Ishikawa (cell line): Measurements from ENCODE around the gene FAAP100.

Experiments used
- CREB1 ChIP-seq: IDR thresholded peaks from 2 replicates; pipeline ENCODE4 v1.6.1; 2012; ENCODE audit warnings: low read depth
- EP300 ChIP-seq: IDR thresholded peaks from 2 replicates; pipeline ENCODE4 v1.6.1; 2012; ENCODE audit warnings: borderline replicate concordance
- FOXM1 ChIP-seq: IDR thresholded peaks from 2 replicates; pipeline ENCODE4 v1.6.1; 2012; ENCODE audit warnings: low read depth, borderline replicate concordance
- NFIC ChIP-seq: IDR thresholded peaks from 2 replicates; pipeline ENCODE4 v1.6.1; 2012
- RAD21 ChIP-seq: IDR thresholded peaks from 2 replicates; pipeline ENCODE4 v1.6.1; 2012; ENCODE audit warnings: low read depth
- REST ChIP-seq: IDR thresholded peaks from 2 replicates; pipeline ENCODE4 v1.6.1; 2012; ENCODE audit warnings: low read depth, mild to moderate bottlenecking
- TEAD4 ChIP-seq: IDR thresholded peaks from 2 replicates; pipeline ENCODE4 v1.6.1; 2012
- YY1 ChIP-seq: IDR thresholded peaks from 2 replicates; pipeline ENCODE4 v1.6.1; 2012; ENCODE audit warnings: low read depth

GRCh38 chr17:81547614-81547982 lies 4.6 kb downstream of the FAAP100 start:
- no peak for TF ChIP-seq RAD21
- no peak for TF ChIP-seq YY1
- TF ChIP-seq CREB1, result no peak
- TF ChIP-seq FOXM1, result no peak
- no peak for TF ChIP-seq REST
- TF ChIP-seq EP300, result no peak
- TF ChIP-seq NFIC, result no peak
- no peak for TF ChIP-seq TEAD4
